CD4-positive, alpha-beta T cell treated with Interleukin-21 for 1 hour (primary cell): ENCODE data around the gene OR6T1.

Experiments used
- DNase-seq: peaks from one replicate; pipeline ENCODE4 v3.0.0-alpha.2; 2020

The OR6T1 gene

DNA sequence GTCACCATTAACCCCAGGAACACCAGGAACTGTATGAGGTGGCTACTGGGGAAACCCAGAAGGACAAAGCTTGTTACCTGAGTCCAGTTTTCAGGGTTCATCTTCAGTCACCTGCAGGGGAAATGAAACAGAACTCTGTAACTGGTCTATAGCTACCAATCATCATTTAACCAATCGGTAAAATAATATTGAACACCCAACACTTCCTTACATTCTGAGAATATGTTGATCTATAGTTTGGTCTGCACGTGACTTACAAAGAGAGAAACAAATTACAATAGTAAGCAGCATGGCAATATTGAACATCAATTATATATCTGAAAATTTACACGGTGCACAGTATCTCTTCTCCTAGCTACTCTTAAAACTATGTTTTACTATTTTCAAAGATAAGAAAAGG is at the start of gene OR6T1:
TSS of gene OR6T1 (minus strand) at position 101 of the 400 bp plus-strand sequence. CDS start at position 101, 0 bp downstream.
- DNase-seq: no peak

- DNase-seq: no peak
Measured at GRCh38 chr11:123979311-123979710, 35.7 kb upstream of the OR6T1 start.

DNA sequence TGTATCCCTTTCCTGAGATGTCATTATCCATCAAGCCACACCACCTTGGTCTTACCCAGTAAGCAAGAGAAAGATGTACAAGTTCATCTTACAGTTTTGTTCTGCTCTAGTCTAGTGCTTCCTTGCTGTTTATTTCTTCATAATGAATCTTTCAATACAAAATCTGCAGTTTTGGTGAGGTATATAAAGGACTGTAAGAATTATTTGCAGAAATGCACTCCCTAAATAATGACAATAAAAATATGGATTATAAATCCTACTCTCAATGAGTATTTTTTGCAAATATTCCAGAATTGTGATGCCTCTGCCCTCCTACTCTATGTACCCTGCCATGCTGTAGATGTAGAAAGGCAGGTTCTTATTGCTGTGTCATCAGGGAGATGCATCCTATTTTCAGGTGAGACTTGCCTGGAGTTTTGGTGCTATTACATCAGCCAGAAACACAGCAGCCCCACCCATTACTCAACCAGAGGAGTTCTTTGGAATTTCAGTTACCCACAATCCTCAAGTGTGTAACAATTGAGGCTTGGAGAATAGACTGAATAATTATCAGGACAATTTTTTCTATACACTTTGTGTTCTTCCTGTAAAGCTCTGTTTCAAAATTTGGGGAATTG is 34.2 kb upstream of the OR6T1 start, which contains the start of gene OR10S1:
TSS of gene OR10S1 (minus strand) at position 51 of the 617 bp plus-strand sequence. CDS start 117 bp downstream, outside the sequence.
- DNase-seq: no peak

DNA sequence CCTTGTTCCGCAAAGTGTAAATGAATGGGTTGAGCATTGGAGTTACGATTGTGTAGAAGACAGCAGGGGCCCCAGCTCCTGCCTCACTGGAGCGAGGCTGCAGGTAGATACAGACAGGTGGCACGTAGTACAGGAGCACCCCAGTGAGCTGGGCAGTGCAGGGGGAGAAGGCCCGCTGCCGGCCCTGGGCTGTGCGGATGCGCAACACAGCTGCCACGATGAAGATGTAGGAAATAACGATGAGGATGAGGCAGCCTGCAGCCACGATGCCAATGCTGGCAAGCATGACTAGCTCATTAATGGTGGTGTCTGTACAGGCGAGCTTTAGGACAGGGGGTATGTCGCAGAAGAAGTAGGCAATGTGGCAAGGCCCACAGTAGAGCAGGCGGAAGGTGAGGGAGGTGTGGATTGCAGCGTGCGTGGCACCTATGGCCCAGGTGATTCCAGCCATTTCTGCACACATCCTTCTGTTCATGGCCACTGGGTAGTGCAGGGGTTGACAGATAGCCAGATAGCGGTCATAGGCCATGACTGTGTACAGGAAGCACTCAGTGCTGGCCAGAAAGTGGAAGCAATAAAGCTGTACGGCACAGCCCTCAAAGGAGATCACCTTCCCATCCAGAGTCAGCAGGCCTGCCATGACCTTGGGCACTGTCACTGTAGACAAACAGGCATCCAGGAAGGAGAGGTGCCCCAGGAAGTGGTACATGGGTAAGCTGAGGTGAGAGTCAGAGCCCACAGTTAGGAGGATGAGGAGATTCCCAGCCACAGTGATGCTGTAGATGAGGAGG is 33.3 kb upstream of the OR6T1 start:
- DNase-seq: no peak

DNA sequence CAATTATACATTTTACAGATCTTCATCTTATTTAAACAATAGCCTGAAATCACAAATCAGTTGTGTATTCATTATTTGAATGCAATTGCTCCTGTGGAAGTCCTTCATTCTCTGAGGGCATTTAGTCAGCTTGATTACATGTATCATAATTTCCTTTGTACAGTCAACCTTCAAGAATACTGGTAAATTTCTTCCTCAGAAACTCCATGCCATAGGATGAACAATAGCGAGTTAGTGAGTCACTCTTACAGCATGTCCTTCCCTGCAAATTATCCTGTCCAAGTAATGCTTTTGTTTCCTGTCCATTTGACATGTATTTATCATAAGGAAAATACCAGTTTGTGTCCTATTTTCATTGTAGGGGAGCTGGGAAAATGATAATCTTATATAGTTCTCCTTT is 30.2 kb upstream of the OR6T1 start:
- DNase-seq: no peak

GRCh38 chr11:123956752-123957151 is 13.1 kb upstream of the OR6T1 start:
- no peak for DNase-seq

DNA sequence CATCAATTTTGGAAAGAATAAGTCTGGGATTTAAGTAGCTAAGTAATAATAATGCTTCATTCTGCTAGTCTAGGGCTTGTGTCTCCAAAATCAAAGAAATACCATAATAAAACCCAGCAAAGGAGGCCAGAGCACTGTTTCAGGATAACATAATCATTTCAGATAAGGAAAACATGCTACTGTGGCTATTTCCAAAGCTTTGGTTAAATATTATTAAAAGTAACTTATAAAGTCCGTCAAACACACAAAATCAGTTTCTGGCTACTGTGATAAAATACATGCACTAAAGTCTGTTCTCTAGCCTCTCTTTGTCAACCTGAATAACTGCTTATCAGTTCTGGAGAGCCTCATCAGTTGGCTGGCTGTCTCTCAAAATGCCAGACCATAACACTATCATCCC is 1.5 kb upstream of the OR6T1 start:
- DNase-seq: no peak

- no peak for DNase-seq
Measured at GRCh38 chr11:123942413-123942812, 1.2 kb downstream of the OR6T1 start.

- no peak for DNase-seq
Measured at GRCh38 chr11:123939317-123939716, 4.3 kb downstream of the OR6T1 start, which contains the start of gene OR4D5. TSS of gene OR4D5 (plus strand) at chr11:123939617. CDS start at chr11:123939617, 0 bp downstream.

- DNase-seq: no peak
Measured at GRCh38 chr11:123924027-123924426, 19.6 kb downstream of the OR6T1 start.

DNA sequence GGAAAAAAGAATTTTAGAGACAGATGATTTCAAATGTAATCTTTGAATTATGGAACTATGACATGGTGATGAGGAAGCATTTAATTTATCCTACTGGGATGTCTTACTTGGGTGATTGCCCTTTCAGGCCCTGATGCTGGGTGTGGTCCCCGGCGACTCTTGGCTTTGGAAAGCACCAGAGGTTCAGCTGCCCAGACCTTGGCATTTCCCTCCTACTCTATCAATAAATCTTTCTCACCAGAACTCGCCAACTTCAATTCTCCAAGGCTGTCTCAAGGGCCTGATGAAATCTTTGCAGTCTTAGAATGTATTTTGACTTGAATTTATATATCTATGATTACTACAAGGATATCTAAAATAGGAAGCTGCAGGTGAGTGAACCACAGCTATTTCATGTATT is 22.7 kb downstream of the OR6T1 start:
- DNase-seq: no peak

DNA sequence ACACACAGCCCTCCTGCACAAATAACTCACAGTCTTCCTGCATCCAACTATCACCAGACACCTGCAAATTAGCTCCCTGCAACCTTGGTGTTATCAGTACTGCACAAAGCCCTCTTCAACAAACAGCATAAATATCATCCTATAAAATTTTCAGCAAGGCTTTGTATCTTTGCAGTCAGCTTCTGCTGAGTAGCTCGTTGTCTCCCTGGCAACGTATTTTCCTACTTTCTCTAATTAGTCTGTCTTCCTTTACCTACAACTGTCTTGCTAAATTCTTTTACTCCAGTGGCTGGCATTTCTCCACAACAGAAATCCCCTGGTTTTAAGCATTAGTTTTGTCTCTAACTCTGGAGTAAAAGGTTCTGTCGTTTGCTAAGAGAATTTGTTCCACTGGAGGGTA is 37.8 kb downstream of the OR6T1 start:
- DNase-seq: no peak

DNA sequence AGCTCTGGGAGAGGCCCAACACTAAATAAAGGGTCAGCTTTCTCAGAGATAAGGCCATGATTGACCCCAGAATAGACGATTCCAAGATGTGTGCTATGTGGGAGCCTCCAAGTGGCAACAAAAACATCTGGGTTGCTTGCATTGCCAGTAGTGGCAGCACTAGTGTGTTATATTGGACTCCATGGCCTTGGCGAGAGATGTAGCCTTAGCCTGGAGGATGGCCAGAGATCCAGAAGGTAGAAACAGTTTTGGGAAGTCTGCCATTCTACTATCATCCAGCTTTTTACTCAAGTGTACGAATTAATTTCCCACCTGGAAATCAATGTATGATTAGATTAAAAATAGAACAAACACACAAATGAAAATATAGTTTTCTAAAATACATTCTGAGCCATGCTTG is 38.7 kb downstream of the OR6T1 start:
- no peak for DNase-seq

GRCh38 chr11:123903932-123904331 is 39.7 kb downstream of the OR6T1 start:
- no peak for DNase-seq

GRCh38 chr11:123901867-123902266 is 41.8 kb downstream of the OR6T1 start, which contains the start of gene OR8D4:
TSS of gene OR8D4 (plus strand) at chr11:123902167. CDS start at chr11:123906432, 4,265 bp downstream.
- no peak for DNase-seq

- DNase-seq: no peak
Measured at GRCh38 chr11:123899792-123900191, 43.8 kb downstream of the OR6T1 start.
